HEK293T (cell line): ENCODE measurements around the gene ACSL5.

Experiments
- CTCF ChIA-PET: fragments of 350-600 bp; formaldehyde crosslinking; extraction: SDS; loops from one replicate; lab custom pipeline; 2021; ENCODE audit warnings: antibody characterized with exemption, inconsistent platforms; lab: Yijun Ruan, JAX
- POLR2A ChIA-PET: fragments of 350-600 bp; formaldehyde crosslinking; extraction: SDS; loops from one replicate; lab custom pipeline; 2020; ENCODE audit warnings: antibody characterized with exemption, inconsistent platforms; lab: Yijun Ruan, JAX
- DNase-seq: peaks from one replicate; pipeline ENCODE4 v3.0.0; 2012; ENCODE audit warnings: mixed read lengths; ENCODE audit errors: extremely low spot score
- ARNT ChIP-seq: fragments of 450-650 bp; IDR thresholded peaks from 2 replicates; pipeline ENCODE4 v1.6.1; 2017; ENCODE audit warnings: mild to moderate bottlenecking
- BHLHE40 ChIP-seq: fragments of 450-650 bp; IDR thresholded peaks from 2 replicates; pipeline ENCODE4 v1.6.1; 2016; ENCODE audit warnings: mild to moderate bottlenecking, moderate library complexity, borderline replicate concordance
- CTBP1 ChIP-seq: fragments of 450-650 bp; IDR thresholded peaks from 2 replicates; pipeline ENCODE4 v1.6.1; 2016; ENCODE audit warnings: borderline replicate concordance
- ELF4 ChIP-seq: fragments of 450-650 bp; IDR thresholded peaks from 2 replicates; pipeline ENCODE4 v1.6.1; 2017; ENCODE audit warnings: antibody characterized with exemption
- FOXA1 ChIP-seq: fragments of 450-650 bp; IDR thresholded peaks from 2 replicates; pipeline ENCODE4 v1.6.1; 2016; ENCODE audit warnings: mild to moderate bottlenecking
- FOXK2 ChIP-seq: fragments of 450-650 bp; IDR thresholded peaks from 2 replicates; pipeline ENCODE4 v1.6.1; 2016; ENCODE audit warnings: mild to moderate bottlenecking
- FOXM1 ChIP-seq: fragments of 450-650 bp; IDR thresholded peaks from 2 replicates; pipeline ENCODE4 v1.6.1; 2017; ENCODE audit warnings: mild to moderate bottlenecking, borderline replicate concordance
- HDGF ChIP-seq: fragments of 450-650 bp; IDR thresholded peaks from 2 replicates; pipeline ENCODE4 v1.6.1; 2017; ENCODE audit warnings: antibody characterized with exemption, borderline replicate concordance
- L3MBTL2 ChIP-seq: fragments of 450-650 bp; conservative IDR thresholded peaks from 2 replicates; pipeline ENCODE4 v1.6.1; 2016; ENCODE audit warnings: mild to moderate bottlenecking
- LEF1 ChIP-seq: fragments of 450-650 bp; IDR thresholded peaks from 2 replicates; pipeline ENCODE4 v1.6.1; 2017; ENCODE audit warnings: mild to moderate bottlenecking, borderline replicate concordance
- NFRKB ChIP-seq: fragments of 450-650 bp; IDR thresholded peaks from 2 replicates; pipeline ENCODE4 v1.6.1; 2016; ENCODE audit warnings: mild to moderate bottlenecking, moderate library complexity
- SP1 ChIP-seq: fragments of 450-650 bp; IDR thresholded peaks from 2 replicates; pipeline ENCODE4 v1.6.1; 2017
- SUZ12 ChIP-seq: fragments of 450-650 bp; IDR thresholded peaks from 2 replicates; pipeline ENCODE4 v1.6.1; 2016; ENCODE audit warnings: mild to moderate bottlenecking
- TARDBP ChIP-seq: fragments of 450-650 bp; IDR thresholded peaks from 2 replicates; pipeline ENCODE4 v1.6.1; 2016
- ZNF384 ChIP-seq: fragments of 450-650 bp; IDR thresholded peaks from 2 replicates; pipeline ENCODE4 v1.6.1; 2016
- TF ChIP-seq, protein P1 (sequence below): fragments of 450-650 bp; IDR thresholded peaks from 2 replicates; pipeline ENCODE4 v1.6.1; 2016

ACSL5 gene, protein sequence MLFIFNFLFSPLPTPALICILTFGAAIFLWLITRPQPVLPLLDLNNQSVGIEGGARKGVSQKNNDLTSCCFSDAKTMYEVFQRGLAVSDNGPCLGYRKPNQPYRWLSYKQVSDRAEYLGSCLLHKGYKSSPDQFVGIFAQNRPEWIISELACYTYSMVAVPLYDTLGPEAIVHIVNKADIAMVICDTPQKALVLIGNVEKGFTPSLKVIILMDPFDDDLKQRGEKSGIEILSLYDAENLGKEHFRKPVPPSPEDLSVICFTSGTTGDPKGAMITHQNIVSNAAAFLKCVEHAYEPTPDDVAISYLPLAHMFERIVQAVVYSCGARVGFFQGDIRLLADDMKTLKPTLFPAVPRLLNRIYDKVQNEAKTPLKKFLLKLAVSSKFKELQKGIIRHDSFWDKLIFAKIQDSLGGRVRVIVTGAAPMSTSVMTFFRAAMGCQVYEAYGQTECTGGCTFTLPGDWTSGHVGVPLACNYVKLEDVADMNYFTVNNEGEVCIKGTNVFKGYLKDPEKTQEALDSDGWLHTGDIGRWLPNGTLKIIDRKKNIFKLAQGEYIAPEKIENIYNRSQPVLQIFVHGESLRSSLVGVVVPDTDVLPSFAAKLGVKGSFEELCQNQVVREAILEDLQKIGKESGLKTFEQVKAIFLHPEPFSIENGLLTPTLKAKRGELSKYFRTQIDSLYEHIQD

DNA sequence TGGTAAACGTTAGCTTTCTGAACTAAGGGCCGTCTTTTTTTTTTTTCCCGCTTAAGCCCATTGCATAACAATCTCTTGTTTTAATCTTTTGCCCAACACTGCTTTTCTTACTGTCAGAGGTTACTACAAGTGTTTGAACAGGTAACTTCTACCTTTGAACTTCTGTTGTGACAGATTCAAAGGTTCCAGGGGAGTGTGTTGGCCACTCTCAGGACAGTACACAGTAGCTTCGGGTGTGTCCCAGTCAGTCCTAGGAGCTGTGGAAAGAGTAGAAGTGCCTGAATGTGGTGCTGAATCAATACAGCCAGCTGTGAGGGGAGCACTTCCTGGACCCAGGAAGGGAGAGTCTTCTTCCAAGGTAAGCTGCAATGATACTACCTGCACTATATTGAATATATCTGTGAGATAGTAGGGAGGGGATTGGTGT, at the start of gene ACSL5:
TSS of gene ACSL5 (plus strand) at position 205 of the 427 bp plus-strand sequence. CDS start 20,831 bp downstream, outside the sequence.
- no peak for DNase-seq
- ChIA-PET CTCF (no interaction called here), POLR2A (no interaction called here)
- TF ChIP-seq FOXM1 (no peak), L3MBTL2 (no peak), FOXA1 (no peak), CTBP1 (no peak)

DNA sequence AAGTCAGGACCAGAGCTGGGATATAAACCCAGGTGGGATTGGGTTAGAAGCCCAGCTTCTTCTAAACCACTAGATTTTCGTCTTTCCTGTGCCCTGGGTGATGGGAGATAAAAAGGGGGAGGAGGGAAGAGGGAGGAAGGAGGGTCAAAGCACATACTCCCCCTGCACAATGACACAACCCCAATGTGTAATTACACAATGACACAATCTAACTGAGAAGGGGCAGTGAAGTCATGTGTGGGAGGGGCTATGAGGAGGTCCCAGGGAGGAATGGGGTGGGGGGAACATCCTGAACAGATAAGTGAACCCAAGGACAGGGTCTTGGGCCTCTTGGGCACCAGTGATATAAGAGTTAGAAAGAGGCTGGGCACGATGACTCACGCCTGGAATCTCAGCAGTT, 46.2 kb upstream of the ACSL5 start:
- ChIA-PET CTCF (no interaction called here), POLR2A (no interaction called here)
- TF ChIP-seq NFRKB (no peak), SUZ12 (no peak)
- DNase-seq: no peak

DNA sequence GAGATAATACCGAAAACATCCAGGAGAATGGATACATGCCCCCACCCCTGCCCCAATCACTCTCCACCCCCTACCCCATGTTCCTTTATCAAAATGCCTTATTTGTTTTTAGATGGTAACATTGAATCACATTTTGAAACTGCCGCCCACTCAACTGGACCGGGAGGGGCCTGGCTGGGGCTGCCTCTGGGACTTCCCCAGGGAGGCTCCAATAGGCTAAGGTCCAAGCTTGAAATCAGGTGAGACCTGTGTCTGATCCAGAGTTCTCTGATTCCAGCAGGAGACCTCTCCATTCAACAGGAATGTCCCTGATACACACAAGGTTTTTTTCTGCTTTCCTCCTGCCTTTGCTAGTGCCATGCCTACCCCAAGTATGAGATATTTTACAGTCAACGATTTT, 43.8 kb upstream of the ACSL5 start:
- CTCF ChIA-PET: interaction anchor here (1.3 kb wide), 1 partner anchor 15 kb away, joined by 5 read pairs; no protein-coding TSS in a partner anchor
- POLR2A ChIA-PET: no interaction called here
- TF ChIP-seq ARNT (no peak), FOXA1 (no peak), SUZ12 (no peak), CTBP1 (no peak), L3MBTL2 (no peak), LEF1 (no peak), FOXK2 (no peak), NFRKB (no peak), BHLHE40 (no peak), ELF4 (no peak)
- no peak for DNase-seq

DNA sequence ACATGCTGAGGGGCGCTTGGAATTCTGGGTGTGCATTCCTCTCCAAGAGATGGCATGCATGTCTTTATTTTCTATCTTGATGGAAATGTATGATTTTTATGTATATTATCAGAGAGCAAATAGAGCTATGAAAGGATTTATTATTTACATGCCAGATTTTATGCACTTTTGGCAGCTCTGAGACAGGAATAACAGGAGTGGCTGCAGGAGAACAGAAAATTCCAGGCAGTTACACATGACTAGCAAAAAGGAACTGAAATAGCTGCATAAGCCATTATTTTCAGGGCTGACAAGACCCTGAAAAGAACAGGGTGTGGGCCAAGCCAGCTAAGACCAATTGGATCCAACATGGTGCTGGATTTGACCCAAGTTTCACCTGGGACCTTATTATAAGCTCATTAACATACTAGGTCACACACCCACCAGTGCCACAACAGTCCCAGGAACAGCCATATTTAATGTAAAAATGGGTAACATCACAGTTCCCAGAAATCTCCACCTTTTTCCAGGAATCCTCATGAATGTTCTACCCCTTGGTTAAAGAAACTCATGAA, 43.2 kb upstream of the ACSL5 start:
- POLR2A ChIA-PET: no interaction called here
- no peak for DNase-seq

DNA sequence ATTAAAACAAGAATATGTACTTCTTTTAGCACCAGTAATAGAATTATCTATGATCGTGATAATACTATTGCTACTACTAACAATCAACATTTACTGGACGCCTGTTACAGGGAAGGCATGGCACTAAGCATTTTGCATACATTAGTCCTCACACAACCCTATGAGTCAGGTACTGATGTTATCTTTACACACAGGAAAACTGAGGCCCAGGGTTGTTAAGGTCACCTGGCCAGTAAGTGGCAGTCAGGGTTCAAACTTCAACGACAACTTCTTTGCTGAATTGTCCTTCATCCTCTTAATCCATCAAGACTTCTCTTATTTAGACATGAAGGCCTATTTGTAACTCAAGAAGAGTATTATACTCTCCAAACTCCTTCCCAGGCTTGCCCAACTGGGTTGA, 41.9 kb upstream of the ACSL5 start:
- no peak for DNase-seq
- TF ChIP-seq CTBP1: no peak
- no peak for TF ChIP-seq ARNT
- no peak for TF ChIP-seq NFRKB
- TF ChIP-seq HDGF: no peak
- TF ChIP-seq FOXA1: no peak
- TF ChIP-seq BHLHE40: no peak
- no peak for TF ChIP-seq ELF4
- TF ChIP-seq, protein P1, sequence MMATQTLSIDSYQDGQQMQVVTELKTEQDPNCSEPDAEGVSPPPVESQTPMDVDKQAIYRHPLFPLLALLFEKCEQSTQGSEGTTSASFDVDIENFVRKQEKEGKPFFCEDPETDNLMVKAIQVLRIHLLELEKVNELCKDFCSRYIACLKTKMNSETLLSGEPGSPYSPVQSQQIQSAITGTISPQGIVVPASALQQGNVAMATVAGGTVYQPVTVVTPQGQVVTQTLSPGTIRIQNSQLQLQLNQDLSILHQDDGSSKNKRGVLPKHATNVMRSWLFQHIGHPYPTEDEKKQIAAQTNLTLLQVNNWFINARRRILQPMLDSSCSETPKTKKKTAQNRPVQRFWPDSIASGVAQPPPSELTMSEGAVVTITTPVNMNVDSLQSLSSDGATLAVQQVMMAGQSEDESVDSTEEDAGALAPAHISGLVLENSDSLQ: no peak
- TF ChIP-seq FOXK2: no peak
- no peak for TF ChIP-seq L3MBTL2
- TF ChIP-seq ZNF384: no peak
- TF ChIP-seq SUZ12: no peak
- no peak for TF ChIP-seq TARDBP
- TF ChIP-seq LEF1: no peak
- no peak for TF ChIP-seq SP1
- TF ChIP-seq FOXM1: no peak
- CTCF ChIA-PET: no interaction called here
- POLR2A ChIA-PET: no interaction called here

More for the DNA sequence above, 43.2 kb upstream of the ACSL5 start:
- CTCF ChIA-PET: interaction anchor here (1.3 kb wide), 1 partner anchor 16 kb away, joined by 5 read pairs; no protein-coding TSS in a partner anchor
- no peak for TF ChIP-seq HDGF
- TF ChIP-seq ARNT: no peak
- TF ChIP-seq L3MBTL2: no peak
- no peak for TF ChIP-seq CTBP1
- no peak for TF ChIP-seq LEF1
- TF ChIP-seq ELF4: no peak
- no peak for TF ChIP-seq ZNF384

DNA sequence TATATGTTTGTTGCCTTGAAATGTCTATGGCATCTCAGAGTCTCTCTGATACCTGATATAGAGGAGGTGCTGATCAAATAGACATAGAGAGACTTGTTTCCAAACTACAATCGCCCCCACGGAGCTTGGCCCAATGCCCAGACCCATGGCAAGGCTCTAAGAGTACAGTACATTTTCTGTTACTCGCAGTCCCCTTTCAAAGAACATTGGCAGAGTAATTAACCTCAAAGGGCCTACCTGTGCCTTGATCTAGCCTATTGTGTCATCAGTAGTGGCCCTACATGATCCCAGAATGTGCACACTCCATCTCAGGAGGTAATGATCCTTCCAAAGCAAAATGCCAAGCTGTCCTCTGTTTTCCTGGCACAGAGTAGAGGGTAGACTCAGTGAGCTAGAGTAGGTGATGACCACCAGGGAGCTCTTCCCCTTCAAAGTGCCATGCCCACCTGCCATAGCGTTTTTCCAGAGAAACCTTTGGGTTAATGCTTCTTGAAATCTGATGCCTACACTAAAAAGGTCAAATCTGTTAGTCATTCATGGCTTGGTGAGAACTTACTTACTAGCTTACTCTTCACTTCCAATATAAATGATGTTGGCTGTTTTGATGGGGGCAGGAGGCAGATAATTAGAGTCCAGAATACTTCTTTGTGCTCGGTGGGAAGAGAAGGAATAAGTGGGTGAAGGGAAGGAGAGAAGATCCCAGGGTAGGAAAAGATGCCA, 41.2 kb upstream of the ACSL5 start:
- POLR2A ChIA-PET: interaction anchor here (1.0 kb wide), 1 partner anchor 114 kb away, joined by 3 read pairs; the partner anchor contains the start of genes VTI1A and ZDHHC6
- no peak for DNase-seq
- TF ChIP-seq LEF1 (no peak), CTBP1 (no peak), BHLHE40 (no peak), ZNF384 (no peak), ARNT (no peak), TARDBP (no peak), SP1 (no peak), FOXA1 (no peak), HDGF (no peak), ELF4 (no peak), SUZ12 (no peak), L3MBTL2 (no peak), FOXM1 (no peak)
- CTCF ChIA-PET: interaction anchor here (0.6 kb wide), 1 partner anchor 1475 kb away, joined by 3 read pairs; no protein-coding TSS in a partner anchor
